Astrocyte (in vitro differentiated cells and primary cell): ENCODE measurements around the gene DNAI4.

Source experiments
- CTCF ChIP-seq: IDR thresholded peaks from 2 replicates; pipeline ENCODE4 v1.5.1; 2011; ENCODE audit warnings: low read depth, mild to moderate bottlenecking, inconsistent platforms, low read length, moderate library complexity; ENCODE audit not compliant: insufficient read depth
- EZH2 ChIP-seq: IDR thresholded peaks from 2 replicates; pipeline ENCODE4 v1.6.1; 2012; ENCODE audit warnings: mild to moderate bottlenecking, low read length, inconsistent platforms; ENCODE audit not compliant: insufficient read depth

- TF ChIP-seq EZH2 (no peak), CTCF (no peak)
These were observed 4.1 kb downstream of the DNAI4 start for GRCh38 chr1:66920543-66920942.
